Prostate gland (tissue), 2 donors: Measurements from ENCODE around the gene ASB13.

Experiments used
- POLR2A ChIP-seq: fragments of 450-650 bp; IDR thresholded peaks from one replicate; pipeline ENCODE4 v1.6.1; 2016; ENCODE audit warnings: antibody characterized with exemption, mild to moderate bottlenecking
- POLR2AphosphoS5 ChIP-seq: sonication (generic); formaldehyde crosslinking; IDR thresholded peaks from one replicate; pipeline ENCODE4 v1.6.1; 2017; ENCODE audit warnings: antibody characterized with exemption
- TF ChIP-seq, protein P1 (sequence below), 4 experiments: fragments of 200-600 bp in 2 of 4; fragments of 450-650 bp in 2 of 4; sonication (generic) in 2 of 4; IDR thresholded peaks; 1 replicate in 3 of 4; 2 replicates in 1 of 4; pipeline ENCODE4 v1.5.1; 2016 to 2019; ENCODE audit warnings: antibody characterized with exemption in 4 of 4, mild to moderate bottlenecking in 2 of 4, moderate library complexity in 2 of 4

DNA sequence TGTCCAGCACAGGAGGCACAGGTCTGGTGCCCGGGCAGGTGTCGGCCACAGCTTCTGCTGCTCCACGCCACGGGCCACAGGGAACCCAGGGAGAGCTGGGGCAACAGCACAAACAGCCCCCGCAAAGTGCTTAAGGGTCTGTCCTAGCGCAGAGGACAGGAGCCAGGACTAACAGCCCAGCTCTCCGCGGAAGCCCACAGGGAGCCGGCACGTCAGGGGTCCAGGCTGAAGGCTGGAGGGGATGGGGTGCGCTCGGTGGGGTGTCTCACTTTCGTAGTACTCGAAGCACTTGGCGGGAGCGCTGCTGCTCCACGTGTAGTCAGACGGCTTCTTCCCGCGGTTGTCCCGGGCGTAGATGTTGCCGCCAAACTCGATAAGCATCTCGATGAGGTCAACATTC, 24.9 kb downstream of the ASB13 start:
- TF ChIP-seq, protein P1, sequence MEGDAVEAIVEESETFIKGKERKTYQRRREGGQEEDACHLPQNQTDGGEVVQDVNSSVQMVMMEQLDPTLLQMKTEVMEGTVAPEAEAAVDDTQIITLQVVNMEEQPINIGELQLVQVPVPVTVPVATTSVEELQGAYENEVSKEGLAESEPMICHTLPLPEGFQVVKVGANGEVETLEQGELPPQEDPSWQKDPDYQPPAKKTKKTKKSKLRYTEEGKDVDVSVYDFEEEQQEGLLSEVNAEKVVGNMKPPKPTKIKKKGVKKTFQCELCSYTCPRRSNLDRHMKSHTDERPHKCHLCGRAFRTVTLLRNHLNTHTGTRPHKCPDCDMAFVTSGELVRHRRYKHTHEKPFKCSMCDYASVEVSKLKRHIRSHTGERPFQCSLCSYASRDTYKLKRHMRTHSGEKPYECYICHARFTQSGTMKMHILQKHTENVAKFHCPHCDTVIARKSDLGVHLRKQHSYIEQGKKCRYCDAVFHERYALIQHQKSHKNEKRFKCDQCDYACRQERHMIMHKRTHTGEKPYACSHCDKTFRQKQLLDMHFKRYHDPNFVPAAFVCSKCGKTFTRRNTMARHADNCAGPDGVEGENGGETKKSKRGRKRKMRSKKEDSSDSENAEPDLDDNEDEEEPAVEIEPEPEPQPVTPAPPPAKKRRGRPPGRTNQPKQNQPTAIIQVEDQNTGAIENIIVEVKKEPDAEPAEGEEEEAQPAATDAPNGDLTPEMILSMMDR (IDR thresholded peaks at IDR 0.05), result no peak
- TF ChIP-seq POLR2AphosphoS5, result no peak
- TF ChIP-seq POLR2A, result no peak
